GM21423 (cell line): ENCODE data around the gene EIF5A2.
"Not testable (repeated sequence)": the region's sequence is repeated elsewhere in the genome, so short reads cannot be mapped to it uniquely, and the experiment has no call there.

ENCODE experiments used
- ATAC-seq: cut with Tn5 transposase; IDR thresholded peaks from one replicate; pipeline ENCODE4 v1.9.1; 2021; ENCODE audit warnings: mild to moderate bottlenecking, moderate library complexity; ENCODE audit not compliant: unreplicated experiment

Gene EIF5A2

GRCh38 chr3:170897199-170897598 is 11.2 kb downstream of the EIF5A2 start:
- ATAC-seq: not testable (repeated sequence)

- no peak for ATAC-seq
Measured at GRCh38 chr3:170896781-170897180, 11.7 kb downstream of the EIF5A2 start.

- not testable (repeated sequence) for ATAC-seq
Measured at GRCh38 chr3:170896333-170896732, 12.1 kb downstream of the EIF5A2 start.

- ATAC-seq: no peak
Measured at GRCh38 chr3:170893895-170894294, 14.5 kb downstream of the EIF5A2 start.

- ATAC-seq: no peak
Measured at GRCh38 chr3:170889630-170890029, 18.8 kb downstream of the EIF5A2 start.

- no peak for ATAC-seq
Measured at GRCh38 chr3:170889132-170889531, 19.3 kb downstream of the EIF5A2 start.

GRCh38 chr3:170884109-170884930 is 24.1 kb downstream of the EIF5A2 start:
- not testable (repeated sequence) for ATAC-seq

GRCh38 chr3:170878688-170879087 is 29.7 kb downstream of the EIF5A2 start:
- not testable (repeated sequence) for ATAC-seq

- not testable (repeated sequence) for ATAC-seq
Measured at GRCh38 chr3:170877311-170877710, 31.1 kb downstream of the EIF5A2 start.

- no peak for ATAC-seq
Measured at GRCh38 chr3:170876537-170876936, 31.9 kb downstream of the EIF5A2 start.

- ATAC-seq: peak; percentile 96
Measured at GRCh38 chr3:170869645-170870593, 38.5 kb downstream of the EIF5A2 start, which contains the start of gene RPL22L1. RPL22L1 (minus strand) TSS chr3:170870195; CDS start chr3:170870167, 28 bp downstream.

GRCh38 chr3:170869239-170869590 is 39.2 kb downstream of the EIF5A2 start:
- ATAC-seq: no peak

GRCh38 chr3:170868577-170869238 is 39.7 kb downstream of the EIF5A2 start:
- no peak for ATAC-seq

- no peak for ATAC-seq
Measured at GRCh38 chr3:170867143-170867937, 41.1 kb downstream of the EIF5A2 start.

- no peak for ATAC-seq
Measured at GRCh38 chr3:170866499-170866898, 41.9 kb downstream of the EIF5A2 start.

- ATAC-seq: no peak
Measured at GRCh38 chr3:170865209-170866094, 43.0 kb downstream of the EIF5A2 start.

GRCh38 chr3:170864525-170865208 is 43.8 kb downstream of the EIF5A2 start:
- ATAC-seq: no peak

- no peak for ATAC-seq
Measured at GRCh38 chr3:170863816-170864215, 44.6 kb downstream of the EIF5A2 start.
